Renal cortical epithelial cell (primary cell): Measurements from ENCODE around the gene MSI2. TPM values are rescaled to one million over a fixed set of nuclear protein-coding genes. Genes with fewer than 3 reads are reported as not detected.
"Not testable (repeated sequence)": the region's sequence is repeated elsewhere in the genome, so short reads cannot be mapped to it uniquely, and the experiment has no call there.

Experiments used
- DNase-seq: peaks from one replicate; pipeline ENCODE4 v3.0.0-alpha.2; 2011; ENCODE audit warnings: low read depth
- total RNA-seq: library from RNA; depleted of rRNA; stranded (reverse); fragments of >200 nt; gene quantifications from 2 replicates; pipeline ENCODE4 v1.2.3, GENCODE V29; 2014

Gene MSI2
- 45.3 and 90.2 TPM in 2 replicates for total RNA-seq

GRCh38 chr17:57255776-57256681 is at the start of gene MSI2:
Gene MSI2, plus strand, starts transcription at chr17:57256523. Its CDS starts 220 bp downstream, at chr17:57256743.
- DNase-seq: peak; percentile 37

GRCh38 chr17:57206928-57207327 is 49.4 kb upstream of the MSI2 start:
- DNase-seq: no peak

- DNase-seq: no peak
Measured at GRCh38 chr17:57207396-57207795, 48.9 kb upstream of the MSI2 start.

GRCh38 chr17:57210224-57210553 is 46.1 kb upstream of the MSI2 start:
- peak; percentile 84 for DNase-seq

- no peak for DNase-seq
Measured at GRCh38 chr17:57210972-57211411, 45.3 kb upstream of the MSI2 start.

- DNase-seq: peak; percentile 61
Measured at GRCh38 chr17:57211543-57211942, 44.8 kb upstream of the MSI2 start.

GRCh38 chr17:57213180-57213825 is 43.0 kb upstream of the MSI2 start:
- no peak for DNase-seq

- peak; percentile 23 for DNase-seq
Measured at GRCh38 chr17:57215317-57215716, 41.0 kb upstream of the MSI2 start.

- DNase-seq: no peak
Measured at GRCh38 chr17:57221366-57222350, 34.7 kb upstream of the MSI2 start.

GRCh38 chr17:57222422-57222821 is 33.9 kb upstream of the MSI2 start:
- not testable (repeated sequence) for DNase-seq

- no peak for DNase-seq
Measured at GRCh38 chr17:57225127-57225526, 31.2 kb upstream of the MSI2 start.

- no peak for DNase-seq
Measured at GRCh38 chr17:57226793-57227192, 29.5 kb upstream of the MSI2 start.

- no peak for DNase-seq
Measured at GRCh38 chr17:57228911-57229310, 27.4 kb upstream of the MSI2 start.

- DNase-seq: no peak
Measured at GRCh38 chr17:57234061-57234738, 22.1 kb upstream of the MSI2 start.

GRCh38 chr17:57234739-57235092 is 21.6 kb upstream of the MSI2 start:
- DNase-seq: no peak

GRCh38 chr17:57235124-57235523 is 21.2 kb upstream of the MSI2 start:
- DNase-seq: no peak

- DNase-seq: no peak
Measured at GRCh38 chr17:57236686-57237299, 19.5 kb upstream of the MSI2 start.

- no peak for DNase-seq
Measured at GRCh38 chr17:57240648-57241047, 15.7 kb upstream of the MSI2 start.

GRCh38 chr17:57242148-57242547 is 14.2 kb upstream of the MSI2 start:
- DNase-seq: no peak

GRCh38 chr17:57243171-57243622 is 13.1 kb upstream of the MSI2 start:
- peak; percentile 34 for DNase-seq

GRCh38 chr17:57245786-57246185 is 10.5 kb upstream of the MSI2 start:
- no peak for DNase-seq
